ENCODE results near the gene C10orf53. TPM values are rescaled to one million over a fixed set of nuclear protein-coding genes. Genes with fewer than 3 reads are reported as not detected.

The C10orf53 gene
- polyA plus RNA-seq, 3 donors = not detected

DNA sequence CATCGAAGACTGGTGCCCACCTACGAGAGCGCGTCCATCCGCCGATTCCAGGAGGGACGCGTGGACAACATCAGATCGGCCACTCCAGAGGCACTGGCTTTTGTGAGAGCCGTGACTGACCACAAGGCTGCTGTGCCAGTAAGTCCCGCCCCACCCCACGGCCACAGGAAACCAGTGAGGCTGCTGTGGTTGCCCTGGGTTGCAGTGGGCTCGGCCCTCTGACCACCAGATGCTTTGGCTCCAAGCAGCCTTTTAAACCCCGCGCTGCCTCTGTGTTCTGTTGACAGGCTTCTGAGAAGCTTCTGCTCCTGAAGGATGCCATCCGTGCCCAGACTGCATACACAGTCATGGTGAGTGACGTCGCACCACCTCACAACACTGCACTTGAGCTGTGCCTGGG, 24.4 kb upstream of the C10orf53 start:
- Mint-ChIP-seq H3K4me1 (no peaks in the 10 kb centered on the region), H3K36me3 (no peaks in the 10 kb centered on the region), H3K4me3 (no peak overlapping the region), H3K27me3 (ENCODE audit: low read depth in 3 of 3) (peaks cover 14 to 20% (median 14%) of the 10 kb centered on the region in 3 donors), H3K9me3 (peaks cover 14 to 31% (median 19%) of the 10 kb centered on the region in 7 donors), H3K27ac (no peak overlapping the region)
- WGBS (ENCODE audit: insufficient coverage) = 66% methylated on average over 18 of the region's 18 CpGs
- TF ChIP-seq, protein P1, sequence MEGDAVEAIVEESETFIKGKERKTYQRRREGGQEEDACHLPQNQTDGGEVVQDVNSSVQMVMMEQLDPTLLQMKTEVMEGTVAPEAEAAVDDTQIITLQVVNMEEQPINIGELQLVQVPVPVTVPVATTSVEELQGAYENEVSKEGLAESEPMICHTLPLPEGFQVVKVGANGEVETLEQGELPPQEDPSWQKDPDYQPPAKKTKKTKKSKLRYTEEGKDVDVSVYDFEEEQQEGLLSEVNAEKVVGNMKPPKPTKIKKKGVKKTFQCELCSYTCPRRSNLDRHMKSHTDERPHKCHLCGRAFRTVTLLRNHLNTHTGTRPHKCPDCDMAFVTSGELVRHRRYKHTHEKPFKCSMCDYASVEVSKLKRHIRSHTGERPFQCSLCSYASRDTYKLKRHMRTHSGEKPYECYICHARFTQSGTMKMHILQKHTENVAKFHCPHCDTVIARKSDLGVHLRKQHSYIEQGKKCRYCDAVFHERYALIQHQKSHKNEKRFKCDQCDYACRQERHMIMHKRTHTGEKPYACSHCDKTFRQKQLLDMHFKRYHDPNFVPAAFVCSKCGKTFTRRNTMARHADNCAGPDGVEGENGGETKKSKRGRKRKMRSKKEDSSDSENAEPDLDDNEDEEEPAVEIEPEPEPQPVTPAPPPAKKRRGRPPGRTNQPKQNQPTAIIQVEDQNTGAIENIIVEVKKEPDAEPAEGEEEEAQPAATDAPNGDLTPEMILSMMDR (IDR thresholded peaks at IDR 0.05) = no peak
- no peak overlapping the region for H3K9ac ChIP-seq (ENCODE audit: insufficient read depth, low read length, poor library complexity, severe bottlenecking)
- H3K27ac ChIP-seq (ENCODE audit: low read depth in 1 of 2, low read length in 2 of 2) = no peak overlapping the region
- H3K27me3 ChIP-seq (ENCODE audit: control insufficient read depth in 2 of 2, insufficient read depth in 2 of 2, low read length in 2 of 2) = no peaks in the 10 kb centered on the region
- H3K36me3 ChIP-seq (replicated peaks in 1 of 2; ENCODE audit: control insufficient read depth in 1 of 2, insufficient read depth in 2 of 2, low read length in 2 of 2) = no peaks in the 10 kb centered on the region
- no peaks in the 10 kb centered on the region for H4K20me1 ChIP-seq (ENCODE audit: insufficient read depth, low read length)
- no peak overlapping the region for H3K4me3 ChIP-seq (replicated peaks in 1 of 3; ENCODE audit: low read depth in 2 of 3, low read length in 3 of 3)
- H3K9me3 ChIP-seq (replicated peaks in 1 of 2; ENCODE audit: control insufficient read depth in 1 of 2, insufficient read depth in 1 of 2, low read length in 2 of 2) = peaks cover 13 to 19% of the 10 kb centered on the region in 2 donors
- no peak overlapping the region for H2AFZ ChIP-seq (ENCODE audit: insufficient read depth, low read depth, low read length, poor library complexity, severe bottlenecking)
- H3K4me2 ChIP-seq (replicated peaks; ENCODE audit: extremely low read depth, low read length, poor library complexity, severe bottlenecking) = no peak overlapping the region
- no peak for DNase-seq
- no peaks in the 10 kb centered on the region for H3K4me1 ChIP-seq (ENCODE audit: control insufficient read depth in 1 of 2, insufficient read depth in 2 of 2, low read length in 2 of 2)
- no peaks in the 10 kb centered on the region for H3K79me2 ChIP-seq (ENCODE audit: insufficient read depth, low read length)
- intact Hi-C loops (cut with micrococcal nuclease) = no loop called here

DNA sequence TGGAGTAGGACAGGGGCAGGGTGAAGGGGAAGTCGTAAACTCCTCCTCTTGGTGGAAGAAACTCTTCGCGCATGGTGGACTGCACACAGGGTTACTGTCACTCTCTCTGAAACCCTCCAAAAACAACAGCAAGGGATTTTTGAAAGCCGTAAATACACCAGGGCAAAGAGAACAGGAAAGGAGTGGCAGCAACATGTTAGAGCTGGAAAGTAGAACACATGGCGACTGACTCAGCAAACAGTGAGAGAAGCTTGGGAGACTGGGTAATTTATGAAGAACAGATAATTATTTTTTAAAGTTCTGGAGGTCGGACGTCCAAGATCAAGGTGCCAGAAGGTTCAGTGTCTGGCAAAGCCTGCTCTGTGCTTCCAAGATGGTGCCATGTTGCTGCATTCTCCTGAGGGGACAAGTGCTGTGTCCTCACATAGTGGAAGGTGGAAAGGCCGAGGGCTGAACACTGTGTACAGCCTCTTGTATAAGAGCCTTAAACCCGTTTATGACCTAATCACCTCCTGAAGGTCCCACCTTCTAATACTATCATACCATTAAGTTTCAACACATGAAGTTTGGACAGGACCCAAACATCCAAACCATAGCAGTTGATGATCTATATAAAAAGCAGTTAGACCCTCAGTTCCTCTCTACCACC, 22.5 kb upstream of the C10orf53 start:
- Histone ChIP-seq H3K4me2 (replicated peaks; ENCODE audit: extremely low read depth, low read length, poor library complexity, severe bottlenecking) (no peak overlapping the region), H3K4me1 (ENCODE audit: control insufficient read depth in 1 of 2, insufficient read depth in 2 of 2, low read length in 2 of 2) (no peaks in the 10 kb centered on the region), H3K9ac (ENCODE audit: insufficient read depth, low read length, poor library complexity, severe bottlenecking) (no peak overlapping the region), H3K9me3 (replicated peaks in 1 of 2; ENCODE audit: control insufficient read depth in 1 of 2, insufficient read depth in 1 of 2, low read length in 2 of 2) (peaks cover 14 to 19% of the 10 kb centered on the region in 2 donors), H3K27me3 (ENCODE audit: control insufficient read depth in 2 of 2, insufficient read depth in 2 of 2, low read length in 2 of 2) (no peaks in the 10 kb centered on the region), H3K4me3 (replicated peaks in 1 of 3; ENCODE audit: low read depth in 2 of 3, low read length in 3 of 3) (no peak overlapping the region), H3K27ac (ENCODE audit: low read depth in 1 of 2, low read length in 2 of 2) (no peak overlapping the region), H3K36me3 (replicated peaks in 1 of 2; ENCODE audit: control insufficient read depth in 1 of 2, insufficient read depth in 2 of 2, low read length in 2 of 2) (no peaks in the 10 kb centered on the region), H2AFZ (ENCODE audit: insufficient read depth, low read depth, low read length, poor library complexity, severe bottlenecking) (no peak overlapping the region), H4K20me1 (ENCODE audit: insufficient read depth, low read length) (no peaks in the 10 kb centered on the region), H3K79me2 (ENCODE audit: insufficient read depth, low read length) (no peaks in the 10 kb centered on the region)
- 88% methylated on average over 4 of the region's 9 CpGs for WGBS (ENCODE audit: insufficient coverage)
- intact Hi-C loops (cut with micrococcal nuclease) = no loop called here
- Mint-ChIP-seq H3K27ac (no peak overlapping the region), H3K27me3 (ENCODE audit: low read depth in 3 of 3) (peaks cover 10 to 19% (median 13%) of the 10 kb centered on the region in 3 donors), H3K4me3 (no peak overlapping the region), H3K36me3 (no peaks in the 10 kb centered on the region), H3K4me1 (no peaks in the 10 kb centered on the region), H3K9me3 (peaks cover 18 to 33% (median 21%) of the 10 kb centered on the region in 7 donors)
- no peak for DNase-seq
- TF ChIP-seq, protein P1 (IDR thresholded peaks at IDR 0.05) = no peak
